Heart left ventricle (tissue), 13 donors: ENCODE results near the gene GSDME.

Source experiments
- CTCF ChIP-seq, 12 donors: fragments of 200-600 bp; sonication (generic) in 4 of 12; IDR thresholded peaks; one replicate each; pipeline versions ENCODE4 v1.5.0 to v1.8.0; 2018 to 2022; ENCODE audit warnings: antibody characterized with exemption in 12 of 12, mild to moderate bottlenecking in 5 of 12
- POLR2A ChIP-seq, 2 donors: fragments of 450-650 bp; IDR thresholded peaks; one replicate each; pipeline ENCODE4 v1.6.1; 2017; ENCODE audit warnings: antibody characterized with exemption in 2 of 2, mild to moderate bottlenecking in 2 of 2, moderate library complexity in 2 of 2
- donor health status: ischemic (EF 13 %, LVEDD 7.1; RV severe dilation, severe dysfunction).
- donor health status: DM: no; HTN: yes; CAD: no.
- donor health status: DM: no; HTN: no; CAD: no.
- donor health status: ischemic (EF 25% LVEDD 6.9; RV normal size, moderate dysfunction).
- donor health status: ischemic (EF 25% LVEDD 5.7; RV mildly dilated, moderate dysfunction).
- donor health status: ischemic (EF 35%, LVEDD 5.7; RV mildly dilated, moderate dysfunction).
- donor health status: nonischemic (EF 11% LVEDD 7.7; RV severe dilation, severe dysfunction).
- donor health status: DM: yes; HTN: yes; CAD: no.
- donor health status: PGD.
- donor health status: ischemic (EF 29% LVEDD 5.4; RV normal size, mild dysfunction).
- donor health status: nonischemic (EF 23%, LVEDD 6.1; RV moderate dilation, normal function).

- no peak for TF ChIP-seq CTCF (IDR thresholded peaks at IDR 0.05)
- TF ChIP-seq POLR2A (IDR thresholded peaks at IDR 0.05): no peak
These were observed 42.2 kb upstream of the GSDME start for GRCh38 chr7:24799506-24799905.
